Stomach (tissue), 9 donors: ENCODE results near the gene ANTXRL. TPM values are rescaled to one million over a fixed set of nuclear protein-coding genes. Genes with fewer than 3 reads are reported as not detected.

ENCODE experiments used
- DNase-seq, 2 donors: peaks; one replicate each; pipeline versions ENCODE4 v3.0.0 to v3.0.0-alpha.2; 2013 to 2019
- H3K27ac ChIP-seq, 5 donors: fragments of 200-600 bp in 4 of 5; sonication (generic) in 4 of 5; one replicate each; pipeline ENCODE4 v1.5.1; 2013 to 2019; ENCODE audit warnings: mild to moderate bottlenecking in 1 of 5, moderate library complexity in 1 of 5
- H3K27me3 ChIP-seq, 3 donors: fragments of 200-600 bp; sonication (generic); one replicate each; pipeline ENCODE4 v1.5.1; 2017 to 2019; ENCODE audit warnings: mixed run types in 1 of 3
- H3K36me3 ChIP-seq, 4 donors: fragments of 200-600 bp; sonication (generic); 1 replicate in 3 of 4; 2 replicates in 1 of 4; pipeline ENCODE4 v1.5.1; 2016 to 2019
- H3K4me1 ChIP-seq, 4 donors: fragments of 200-600 bp; sonication (generic); one replicate each; pipeline ENCODE4 v1.5.1; 2016 to 2019
- H3K4me3 ChIP-seq, 4 donors: fragments of 200-600 bp; sonication (generic) in 3 of 4; one replicate each; pipeline ENCODE4 v1.5.1; 2016 to 2019; ENCODE audit warnings: mild to moderate bottlenecking in 1 of 4
- H3K9me3 ChIP-seq, 4 donors: fragments of 200-600 bp; sonication (generic); one replicate each; pipeline ENCODE4 v1.5.1; 2016 to 2019
- EP300 ChIP-seq: sonication (generic); formaldehyde crosslinking; IDR thresholded peaks from one replicate; pipeline ENCODE4 v1.6.1; 2017; ENCODE audit warnings: antibody characterized with exemption
- POLR2A ChIP-seq, 4 donors: fragments of 450-650 bp; IDR thresholded peaks; one replicate each; pipeline ENCODE4 v1.6.1; 2016; ENCODE audit warnings: antibody characterized with exemption in 4 of 4, control low read depth in 2 of 4, mild to moderate bottlenecking in 1 of 4, moderate library complexity in 1 of 4
- POLR2AphosphoS5 ChIP-seq, 3 donors: sonication (generic); formaldehyde crosslinking; IDR thresholded peaks; one replicate each; pipeline ENCODE4 v1.6.1; 2016; ENCODE audit warnings: antibody characterized with exemption in 3 of 3
- WGBS, 5 donors: extraction: QIAGEN DNeasy Blood & Tissue Kit in 3 of 5; methylation state at CpG; one replicate each; pipeline versions ENCODE4 v1.1.5 to v1.1.7; 2013 to 2018; 5-methylcytosine and 5-hydroxymethylcytosine counted together
- intact Hi-C: fragments of 100-400 bp; cut with DNase I; formaldehyde crosslinking; loops from one replicate; pipeline ENCODE4 v1.15.1; 2023; ENCODE audit warnings: low total_unique reads
- polyA plus RNA-seq, 3 donors: library from polyadenylated mRNA; stranded (reverse); fragments of 200-250 nt; gene quantifications; one replicate each; pipeline ENCODE4 v1.2.3, GENCODE V29; 2013
- total RNA-seq, 5 donors: library from RNA; depleted of rRNA; stranded (reverse); fragments of >200 nt; gene quantifications; one replicate each; pipeline versions ENCODE4 v1.1.0 to v1.2.3, GENCODE V29; 2014 to 2016
- TF ChIP-seq, protein P1 (sequence below), 7 experiments: fragments of 450-650 bp in 4 of 7; fragments of 200-600 bp in 3 of 7; sonication (generic) in 3 of 7; IDR thresholded peaks; one replicate each; pipeline ENCODE4 v1.5.1; 2016 to 2019; ENCODE audit warnings: antibody characterized with exemption in 7 of 7, control low read depth in 2 of 7, mild to moderate bottlenecking in 1 of 7
- donor health status: healthy with polysubstance abuse.
- donor health status: Bipolar disorder and iron deficiency.
- donor health status: healthy.

Gene ANTXRL
- total and polyA plus RNA-seq, 8 donors, result not detected

DNA sequence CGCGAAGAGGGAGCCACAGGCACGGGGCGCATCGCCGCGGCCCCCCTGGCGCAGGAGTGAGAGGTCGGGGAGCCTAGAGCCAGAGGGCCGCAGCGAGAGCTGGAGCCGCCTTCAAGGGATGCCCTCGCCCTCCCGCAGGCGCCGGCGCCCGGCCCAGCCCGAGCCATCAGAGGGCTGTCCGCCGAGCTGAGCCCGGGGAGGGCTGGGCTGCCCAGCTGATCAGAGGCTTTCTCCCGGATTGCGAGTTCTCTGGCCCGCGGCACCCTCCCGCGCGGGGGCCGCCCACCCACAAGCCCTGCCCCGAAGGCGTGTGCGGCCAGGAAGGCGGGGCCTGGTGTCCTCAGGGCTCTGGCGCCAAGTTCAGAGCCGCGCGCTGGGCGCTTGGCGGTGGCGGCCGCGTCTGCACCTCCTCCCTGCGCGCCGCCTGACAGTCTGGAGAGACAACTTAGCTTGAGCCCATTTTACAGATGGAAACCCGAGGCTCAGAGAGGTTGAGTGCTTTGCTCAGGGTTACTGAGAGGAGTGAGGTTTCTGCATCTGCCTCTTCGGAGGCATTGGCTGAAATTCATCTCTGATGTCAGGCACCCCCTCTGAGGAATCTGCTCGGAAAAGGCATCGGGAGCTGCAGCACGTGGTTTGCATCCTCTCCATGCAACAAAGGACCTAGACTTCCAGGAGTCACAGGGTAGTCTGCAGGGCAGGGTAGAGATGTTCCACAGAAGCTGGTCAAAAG lies 3.8 kb upstream of the ANTXRL start:
- DNase-seq, result peak; percentile 80 to 92
- Histone ChIP-seq H3K27ac (peak overlapping the region in 1 of 5 donors; percentile 72), H3K36me3 (no peaks in the 10 kb centered on the region), H3K4me1 (peaks cover 9 to 35% (median 30%) of the 10 kb centered on the region in 4 donors), H3K4me3 (peak overlapping the region; percentile 42 to 55 (median 50)), H3K27me3 (peaks cover 0 to 7% (median 0%) of the 10 kb centered on the region in 3 donors), H3K9me3 (no peaks in the 10 kb centered on the region)
- 3 to 19% (median 14%) methylated on average over 10 to 44 of the region's 51 CpGs for WGBS, 5 donors
- intact Hi-C loops, result loop anchor here (5.0 kb wide), 1 partner anchor 1099 kb away; the partner anchor contains the start of gene ZNF488
- TF ChIP-seq POLR2AphosphoS5 (IDR thresholded peaks at IDR 0.05) (peak in 2 of 3 donors; percentile 39 to 49), EP300 (no peak)

DNA sequence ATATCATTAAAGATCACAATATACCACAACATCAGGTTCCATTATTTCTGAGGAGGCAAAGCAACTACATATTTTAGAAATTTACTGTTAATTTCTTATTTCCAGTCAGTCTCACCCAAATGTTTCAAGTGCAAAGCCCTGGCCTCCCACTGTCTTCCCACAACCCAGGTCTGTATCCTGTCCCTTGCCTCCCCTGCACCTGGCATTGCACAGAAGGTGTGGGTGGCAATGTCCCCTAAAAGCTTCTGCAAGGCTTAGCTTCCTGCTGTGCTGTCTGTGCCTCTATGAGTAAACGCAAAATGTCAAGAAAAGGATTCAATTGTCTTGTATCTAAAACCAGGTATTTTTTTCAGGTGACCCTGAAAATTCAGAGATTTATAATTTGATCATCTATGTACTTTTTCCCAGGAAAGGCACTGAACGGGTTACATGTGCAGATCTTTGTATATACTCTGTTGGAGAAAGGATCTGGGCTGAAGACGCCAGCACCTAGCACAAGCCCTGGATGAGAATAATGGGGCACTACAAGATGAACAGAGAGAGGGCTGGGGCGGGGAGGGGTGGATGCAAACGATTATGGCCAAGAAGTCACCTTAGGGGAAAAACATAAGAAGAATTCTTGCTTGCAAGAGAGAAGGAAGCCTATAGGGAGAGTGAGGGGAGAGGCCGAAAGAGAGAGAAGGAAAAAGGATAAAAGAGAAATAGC lies 3.1 kb upstream of the ANTXRL start:
- WGBS, 5 donors, result 23 to 54% (median 41%) methylated on average over 6 of the region's 6 CpGs
- peak in 1 of 2 donors; percentile 14 for DNase-seq
- H3K27ac ChIP-seq, result peak overlapping the region in 4 of 5 donors; percentile 73 to 87 (median 85)
- H3K4me3 ChIP-seq, result peak overlapping the region; percentile 62 to 71 (median 66)
- peaks cover 9 to 35% (median 30%) of the 10 kb centered on the region in 4 donors for H3K4me1 ChIP-seq
- H3K27me3 ChIP-seq, result peaks cover 0 to 7% (median 0%) of the 10 kb centered on the region in 3 donors
- intact Hi-C loops, result loop anchor here (5.0 kb wide), 1 partner anchor 1099 kb away; the partner anchor contains the start of gene ZNF488
- TF ChIP-seq POLR2A (IDR thresholded peaks at IDR 0.05), result no peak
- TF ChIP-seq, protein P1, sequence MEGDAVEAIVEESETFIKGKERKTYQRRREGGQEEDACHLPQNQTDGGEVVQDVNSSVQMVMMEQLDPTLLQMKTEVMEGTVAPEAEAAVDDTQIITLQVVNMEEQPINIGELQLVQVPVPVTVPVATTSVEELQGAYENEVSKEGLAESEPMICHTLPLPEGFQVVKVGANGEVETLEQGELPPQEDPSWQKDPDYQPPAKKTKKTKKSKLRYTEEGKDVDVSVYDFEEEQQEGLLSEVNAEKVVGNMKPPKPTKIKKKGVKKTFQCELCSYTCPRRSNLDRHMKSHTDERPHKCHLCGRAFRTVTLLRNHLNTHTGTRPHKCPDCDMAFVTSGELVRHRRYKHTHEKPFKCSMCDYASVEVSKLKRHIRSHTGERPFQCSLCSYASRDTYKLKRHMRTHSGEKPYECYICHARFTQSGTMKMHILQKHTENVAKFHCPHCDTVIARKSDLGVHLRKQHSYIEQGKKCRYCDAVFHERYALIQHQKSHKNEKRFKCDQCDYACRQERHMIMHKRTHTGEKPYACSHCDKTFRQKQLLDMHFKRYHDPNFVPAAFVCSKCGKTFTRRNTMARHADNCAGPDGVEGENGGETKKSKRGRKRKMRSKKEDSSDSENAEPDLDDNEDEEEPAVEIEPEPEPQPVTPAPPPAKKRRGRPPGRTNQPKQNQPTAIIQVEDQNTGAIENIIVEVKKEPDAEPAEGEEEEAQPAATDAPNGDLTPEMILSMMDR (IDR thresholded peaks at IDR 0.05), result no peak
- no peak for TF ChIP-seq EP300
- TF ChIP-seq POLR2AphosphoS5 (IDR thresholded peaks at IDR 0.05), result no peak
- no peaks in the 10 kb centered on the region for H3K9me3 ChIP-seq
- no peaks in the 10 kb centered on the region for H3K36me3 ChIP-seq

DNA sequence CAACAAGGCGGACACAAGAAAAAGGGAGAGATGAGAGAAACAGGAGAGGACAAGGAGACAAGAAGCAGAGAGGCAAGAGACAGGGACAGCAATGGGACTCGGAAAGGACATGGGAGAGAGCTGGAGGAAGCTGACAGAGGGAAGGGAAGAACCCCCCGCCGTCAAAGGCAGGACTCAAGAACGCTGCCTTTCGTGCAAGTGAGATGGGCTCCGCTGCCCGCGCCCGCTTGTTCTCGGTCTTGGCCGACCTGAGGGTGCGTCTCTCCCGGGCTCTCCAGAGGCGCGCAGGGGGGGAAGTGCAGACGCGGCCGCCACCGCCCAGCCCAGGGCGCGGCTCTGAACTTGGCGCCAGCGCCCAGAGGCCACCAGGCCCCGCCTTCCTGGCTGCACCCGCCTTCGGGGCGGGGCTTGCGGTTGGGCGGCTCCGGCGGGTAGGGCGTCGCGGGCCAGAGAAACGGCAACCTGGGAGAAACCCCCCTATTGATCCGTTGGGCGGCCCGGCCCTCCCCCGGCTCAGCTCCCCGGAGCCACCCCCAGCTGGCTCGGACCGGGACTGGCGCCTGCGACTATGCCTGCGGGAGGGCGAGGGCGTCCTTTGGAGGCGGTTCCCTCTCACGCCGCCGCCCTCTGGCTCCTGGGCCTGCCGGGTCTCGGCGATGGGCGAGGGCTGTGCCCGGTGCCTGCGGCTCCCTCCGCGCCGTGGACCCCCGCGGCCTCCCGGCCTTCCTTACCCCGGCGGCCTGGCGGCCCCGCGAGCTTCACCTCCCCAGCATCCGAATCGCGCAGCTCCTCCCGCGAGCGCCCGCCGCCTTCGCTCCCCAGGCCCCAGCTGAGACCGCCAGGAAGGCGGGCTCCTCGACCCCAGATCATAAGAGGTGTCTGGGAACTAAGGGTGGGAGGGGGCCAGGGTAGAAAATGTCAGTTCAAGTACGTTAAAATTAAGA lies 2.2 kb upstream of the ANTXRL start:
- intact Hi-C loops, result loop anchor here (5.0 kb wide), 1 partner anchor 1098 kb away; the partner anchor contains the start of gene ZNF488
- Histone ChIP-seq H3K9me3 (no peaks in the 10 kb centered on the region), H3K36me3 (no peaks in the 10 kb centered on the region), H3K27me3 (peaks cover 0 to 7% (median 0%) of the 10 kb centered on the region in 3 donors), H3K4me1 (peaks cover 9 to 35% (median 30%) of the 10 kb centered on the region in 4 donors), H3K4me3 (peak overlapping the region; percentile 62 to 71 (median 66)), H3K27ac (peak overlapping the region; percentile 73 to 87 (median 85))
- no peak for TF ChIP-seq EP300
- TF ChIP-seq POLR2AphosphoS5 (IDR thresholded peaks at IDR 0.05), result peak in 2 of 3 donors; percentile 15 to 64
- 1 to 2% (median 2%) methylated on average over 42 to 82 of the region's 82 CpGs for WGBS, 5 donors
- DNase-seq, result peak; percentile 90 to 96

DNA sequence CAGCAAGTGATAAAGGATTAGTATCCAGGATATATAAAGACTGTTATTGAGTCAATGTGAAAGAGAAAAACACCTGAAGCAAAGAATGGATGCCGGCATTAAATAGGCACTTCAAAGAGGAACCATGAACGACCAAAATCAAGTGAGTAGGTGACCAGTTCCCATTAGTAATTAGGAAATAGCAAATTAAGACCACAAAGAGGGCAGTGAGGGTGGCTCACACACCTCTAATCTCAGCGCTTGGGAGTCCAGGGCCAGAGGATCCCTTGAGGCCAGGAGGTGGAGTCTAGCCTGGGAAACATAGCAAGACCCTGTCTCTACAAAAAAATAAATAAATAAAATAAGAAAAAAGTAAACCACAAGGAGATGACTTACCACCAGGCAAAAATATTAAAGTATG lies 1.5 kb upstream of the ANTXRL start:
- Histone ChIP-seq H3K27me3 (peaks cover 0 to 7% (median 0%) of the 10 kb centered on the region in 3 donors), H3K36me3 (no peaks in the 10 kb centered on the region), H3K27ac (peak overlapping the region in 2 of 5 donors; percentile 85 to 87), H3K9me3 (no peaks in the 10 kb centered on the region), H3K4me1 (peaks cover 9 to 35% (median 30%) of the 10 kb centered on the region in 4 donors), H3K4me3 (peak overlapping the region; percentile 62 to 71 (median 66))
- DNase-seq, result no peak
- WGBS, 5 donors, result 52 to 75% (median 70%) methylated on average over 3 of the region's 3 CpGs
- intact Hi-C loops, result no loop called here
- TF ChIP-seq EP300, result no peak
- TF ChIP-seq, protein P1 (IDR thresholded peaks at IDR 0.05), result no peak
- no peak for TF ChIP-seq POLR2A (IDR thresholded peaks at IDR 0.05)
- TF ChIP-seq POLR2AphosphoS5 (IDR thresholded peaks at IDR 0.05), result no peak
